Stimulated activated CD4-positive, alpha-beta T cell treated with anti-CD3 and anti-CD28 coated beads, Interleukin-15, amount 100 ng/mL, for 48 hours (primary cell): Measurements from ENCODE around the gene MRPS14.
"Not testable (repeated sequence)": the region's sequence is repeated elsewhere in the genome, so short reads cannot be mapped to it uniquely, and the experiment has no call there.

Source experiments
- DNase-seq, 2 donors: peaks; one replicate each; pipeline ENCODE4 v3.0.0-alpha.2; 2020; ENCODE audit warnings: low read depth in 2 of 2

MRPS14 gene

DNA sequence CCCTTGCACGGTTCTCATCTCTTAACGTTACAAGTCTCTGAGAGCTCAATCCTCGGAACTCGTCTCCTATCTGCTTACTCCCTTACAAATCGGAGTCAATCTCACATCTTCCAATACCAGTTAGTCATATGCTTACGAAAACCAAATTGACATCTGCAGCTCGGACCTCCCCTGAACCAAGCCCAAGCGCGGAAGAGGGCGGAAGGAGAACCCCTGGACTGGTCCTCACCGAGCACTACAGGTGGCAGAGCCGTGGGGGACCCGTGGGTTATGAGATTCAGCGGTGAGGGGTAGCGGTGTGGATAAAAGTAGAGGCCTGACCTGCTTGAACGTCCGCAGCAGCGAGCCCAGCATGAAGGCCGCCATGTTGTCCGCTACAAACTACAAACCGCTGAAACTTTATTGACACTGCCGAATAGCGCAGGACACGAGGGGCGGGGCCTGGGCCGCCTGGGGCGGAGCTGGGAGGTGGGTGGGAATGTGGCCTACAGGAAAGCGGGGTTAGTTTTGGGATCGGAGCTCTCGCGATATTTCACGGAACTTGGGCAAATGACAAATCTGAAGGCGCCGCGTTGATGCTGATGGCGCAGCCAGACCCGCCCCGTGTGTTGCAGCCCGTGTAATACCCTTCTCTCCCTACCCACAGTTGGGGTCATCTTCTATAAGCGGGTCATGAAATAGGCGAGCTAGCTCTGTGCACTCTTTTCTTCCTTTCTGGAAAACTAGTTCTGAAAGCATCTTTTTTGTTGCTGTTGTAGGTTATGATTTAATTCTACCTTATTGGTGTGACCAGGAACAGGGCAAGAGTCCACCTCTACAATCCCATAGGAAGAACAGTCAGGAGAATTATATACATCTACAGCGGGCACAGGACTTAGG, at the start of gene MRPS14:
TSS of gene MRPS14 (minus strand) at position 383 of the 879 bp plus-strand sequence. CDS start at position 366, 17 bp downstream.
- DNase-seq, result peak; percentile 97 to 99

DNA sequence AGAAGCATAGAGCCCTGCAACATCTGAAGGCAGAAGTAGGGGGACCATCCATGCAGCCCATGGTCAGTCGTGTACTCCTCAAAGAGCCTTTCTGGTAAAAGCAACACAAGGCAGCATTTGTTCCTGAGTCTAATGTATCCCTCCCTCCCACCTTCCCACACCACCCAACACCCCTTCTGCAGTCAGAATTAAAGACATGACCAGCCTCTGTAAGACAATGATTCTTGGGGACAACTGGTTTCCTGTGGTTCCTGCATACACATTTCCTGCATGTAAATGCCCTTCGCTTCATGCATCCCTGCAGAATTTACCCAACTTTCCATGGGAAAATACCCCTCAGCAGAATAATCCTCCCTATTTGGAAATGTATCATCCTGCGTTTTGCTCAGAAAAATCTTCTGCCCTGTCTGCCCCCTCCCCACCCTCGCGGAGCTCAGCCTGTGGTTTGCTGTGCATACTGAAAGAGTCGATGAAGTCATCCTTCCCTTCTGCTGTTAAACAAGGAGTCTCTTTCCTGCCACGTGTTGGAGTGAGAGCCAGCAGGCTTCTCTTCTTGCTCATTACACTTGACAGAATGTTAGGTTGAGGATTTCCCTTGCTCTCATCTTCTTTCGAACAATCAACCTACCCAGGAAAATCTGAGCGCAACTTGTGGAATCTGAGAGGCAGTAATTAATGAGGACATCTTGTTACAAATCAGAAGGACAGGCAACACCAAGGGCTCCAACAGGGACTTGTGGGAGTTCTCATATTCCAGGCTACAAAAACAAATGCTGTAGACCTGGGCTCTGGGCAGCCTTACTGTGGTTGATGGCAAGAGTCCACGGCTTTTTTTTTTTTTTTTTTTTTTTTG, 49.1 kb upstream of the MRPS14 start:
- DNase-seq, result peak; percentile 16 to 24

DNA sequence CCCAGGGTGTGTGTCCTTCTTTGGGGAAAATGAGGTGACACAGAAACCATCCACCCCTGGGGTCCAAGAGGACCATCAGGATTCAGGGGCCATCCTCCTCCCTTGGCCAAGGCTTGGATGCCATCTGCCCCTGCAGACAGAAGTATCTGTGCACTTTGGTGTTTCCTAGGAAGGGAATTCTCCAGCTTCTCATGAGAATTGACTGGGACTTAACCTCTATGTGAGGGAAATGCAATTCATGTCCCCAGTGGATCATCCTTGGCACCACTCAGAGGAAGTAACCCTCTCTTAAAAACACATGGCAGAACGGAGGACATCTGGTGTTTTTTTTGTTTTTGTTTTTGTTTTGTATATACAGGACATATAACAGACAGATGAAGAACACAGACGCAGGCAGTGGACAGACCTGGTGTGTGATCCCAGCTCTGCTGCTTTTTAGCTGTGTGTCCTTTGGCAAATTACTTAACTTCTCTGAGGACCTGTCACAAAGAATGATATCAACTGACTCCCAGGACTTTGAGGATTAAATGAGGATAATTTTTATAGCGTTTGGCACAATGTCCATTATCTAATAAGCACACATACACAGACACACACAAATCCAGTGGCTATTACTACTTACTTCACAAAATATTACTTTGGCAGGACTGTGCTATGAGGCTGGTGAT, 48.2 kb upstream of the MRPS14 start:
- no peak for DNase-seq

DNA sequence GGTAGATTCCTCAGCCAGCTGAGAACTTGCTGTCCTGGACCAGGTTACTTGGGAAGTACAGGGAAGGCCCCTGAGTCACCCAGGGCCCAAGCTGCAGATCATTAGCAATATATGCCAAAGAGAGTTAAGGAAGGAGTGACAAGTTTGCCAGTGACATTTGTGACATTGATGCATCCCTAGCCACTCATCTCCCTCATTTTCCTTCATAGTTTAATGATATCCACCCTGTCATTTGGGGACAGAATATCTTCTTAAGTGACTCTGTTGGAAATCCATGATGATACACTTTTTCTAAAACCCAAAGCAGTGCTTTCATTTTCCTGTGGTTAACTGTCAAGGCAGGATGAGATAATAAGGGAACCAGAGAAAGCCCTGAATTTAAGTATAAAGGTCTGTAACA, 47.6 kb upstream of the MRPS14 start:
- DNase-seq, result no peak

DNA sequence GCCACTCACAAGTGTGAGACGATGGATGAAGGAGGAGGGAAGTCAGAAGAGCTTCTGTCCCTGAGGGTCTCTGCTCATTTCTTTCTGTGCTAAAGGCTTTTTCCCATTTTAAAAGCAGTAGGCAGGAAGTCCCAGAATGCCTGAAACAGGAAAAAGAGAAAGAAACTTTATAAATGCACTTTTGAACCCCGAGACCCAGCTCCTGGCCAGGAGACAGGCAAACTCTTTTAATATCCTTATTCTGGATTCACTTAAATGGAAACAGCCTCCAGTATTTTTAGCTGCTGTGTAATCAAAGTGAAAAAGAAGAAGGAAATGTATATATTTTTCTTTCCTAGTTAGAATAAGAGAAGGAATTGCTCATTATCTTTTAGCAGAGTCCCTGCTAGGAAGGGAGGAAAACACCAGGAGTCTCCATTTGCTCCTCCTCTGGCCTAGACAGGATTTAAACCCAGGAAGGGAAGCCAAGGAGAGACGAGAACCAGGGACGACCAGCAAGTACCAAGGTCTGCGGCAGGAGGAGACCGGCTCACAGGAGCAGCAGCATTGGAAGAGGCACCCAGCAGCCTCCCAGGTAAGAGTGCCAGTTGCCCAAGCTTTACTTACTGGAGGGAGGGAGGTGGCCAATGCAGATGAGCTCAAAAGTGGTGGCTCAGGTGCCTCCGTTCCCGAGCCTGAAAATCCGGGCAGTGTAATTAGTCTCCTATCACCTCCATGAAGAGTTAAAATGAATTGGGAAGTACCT, 44.3 kb upstream of the MRPS14 start, which contains the start of gene TNN:
TSS of gene TNN (plus strand) at position 472 of the 745 bp plus-strand sequence. CDS start 9,586 bp downstream, outside the sequence.
- DNase-seq, result no peak

DNA sequence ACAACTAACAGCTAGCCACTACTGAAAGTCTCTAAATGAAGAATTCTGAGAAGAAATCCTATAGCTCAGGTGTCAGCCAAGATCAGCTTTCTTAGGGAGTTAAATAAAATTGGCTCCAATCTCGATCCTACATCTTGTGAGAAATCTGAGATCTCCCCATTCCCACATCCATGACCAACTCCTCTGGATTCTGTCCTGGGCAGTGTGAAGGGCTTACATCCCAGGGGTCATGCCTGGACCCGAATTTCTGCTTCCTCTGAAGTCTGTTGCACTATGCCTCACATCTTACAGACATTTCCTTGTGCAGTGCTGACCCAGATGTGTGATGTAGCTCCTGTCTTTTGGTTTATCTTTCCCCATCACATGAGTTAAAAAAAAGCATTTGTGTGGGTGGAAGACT, 39.6 kb upstream of the MRPS14 start:
- no peak for DNase-seq

DNA sequence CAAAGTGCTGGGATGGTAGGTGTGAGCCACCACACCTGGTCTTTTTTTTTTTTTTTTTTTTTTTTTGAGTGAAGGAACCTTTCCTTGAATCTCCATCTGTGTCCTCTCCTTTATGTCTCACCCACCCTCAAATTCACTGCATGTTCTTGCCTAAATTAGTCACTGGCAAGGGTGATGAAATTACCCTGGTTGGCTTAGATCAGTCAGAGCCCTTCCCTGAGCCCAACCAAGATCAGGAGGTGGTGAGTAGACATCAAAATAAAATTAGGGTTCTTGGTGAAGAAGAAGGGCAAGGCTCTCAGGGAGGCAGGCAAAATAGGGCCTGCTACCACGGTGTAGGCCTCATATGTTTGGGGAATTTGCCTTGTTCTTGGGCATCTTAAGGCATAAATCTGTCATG, 39.1 kb upstream of the MRPS14 start:
- DNase-seq, result no peak

DNA sequence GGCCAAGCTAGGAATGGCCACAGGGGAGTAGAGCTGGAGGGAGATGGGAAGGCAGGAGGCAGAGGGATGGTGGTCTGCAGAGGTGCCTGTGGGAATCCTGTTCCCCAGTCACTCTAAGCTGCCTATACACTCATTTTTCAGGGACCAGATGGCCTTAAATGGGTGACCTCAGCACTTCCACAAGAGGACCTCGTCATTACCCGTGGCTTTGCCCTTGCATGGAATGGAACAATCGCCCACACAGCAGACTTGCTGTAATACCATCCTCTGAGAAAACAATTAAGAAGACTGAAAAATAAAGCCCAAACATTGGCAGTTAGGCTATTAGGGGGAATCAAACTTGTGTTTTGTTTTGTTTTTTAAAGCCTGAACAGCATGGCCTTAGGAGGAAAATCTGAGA, 31.5 kb upstream of the MRPS14 start:
- DNase-seq, result no peak

DNA sequence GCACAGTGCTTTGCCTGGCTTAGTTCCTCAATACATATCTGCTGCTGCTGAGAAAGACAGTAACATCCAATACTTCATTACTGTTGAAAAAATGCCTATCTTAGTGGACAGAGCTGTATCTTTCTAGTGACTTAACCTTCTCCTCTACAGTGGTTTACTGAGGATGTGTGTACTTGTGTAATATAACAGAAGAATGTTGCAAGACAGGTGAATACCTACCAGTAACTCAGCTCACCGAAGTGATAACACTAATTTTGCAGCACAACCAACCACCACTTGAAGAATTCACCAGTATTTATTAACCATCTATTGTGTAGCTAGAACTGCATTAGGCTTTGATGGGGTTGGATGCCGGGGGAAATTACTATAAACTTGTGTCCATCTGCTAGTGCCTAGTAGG, 27.8 kb upstream of the MRPS14 start:
- no peak for DNase-seq

DNA sequence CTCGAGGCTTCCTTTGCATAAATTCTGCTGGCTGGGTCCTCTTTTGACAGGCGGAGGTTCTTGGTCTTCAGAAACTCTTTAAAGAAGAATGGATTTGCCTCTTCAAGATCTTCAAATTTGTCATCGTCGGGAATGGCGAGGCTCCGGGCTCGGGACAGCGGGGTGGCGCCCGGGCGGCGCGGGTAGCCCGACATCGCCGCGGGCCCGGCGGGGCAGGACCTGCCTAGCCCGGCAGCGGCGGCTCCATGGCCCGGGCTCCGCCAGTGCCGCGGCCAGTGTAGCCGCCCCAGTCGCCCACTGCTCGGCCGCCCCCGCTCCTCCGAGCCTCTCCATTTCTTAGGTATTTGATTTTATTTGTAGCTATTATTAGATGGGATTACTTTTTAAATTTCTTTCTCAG, 22.3 kb upstream of the MRPS14 start:
- DNase-seq, result no peak

DNA sequence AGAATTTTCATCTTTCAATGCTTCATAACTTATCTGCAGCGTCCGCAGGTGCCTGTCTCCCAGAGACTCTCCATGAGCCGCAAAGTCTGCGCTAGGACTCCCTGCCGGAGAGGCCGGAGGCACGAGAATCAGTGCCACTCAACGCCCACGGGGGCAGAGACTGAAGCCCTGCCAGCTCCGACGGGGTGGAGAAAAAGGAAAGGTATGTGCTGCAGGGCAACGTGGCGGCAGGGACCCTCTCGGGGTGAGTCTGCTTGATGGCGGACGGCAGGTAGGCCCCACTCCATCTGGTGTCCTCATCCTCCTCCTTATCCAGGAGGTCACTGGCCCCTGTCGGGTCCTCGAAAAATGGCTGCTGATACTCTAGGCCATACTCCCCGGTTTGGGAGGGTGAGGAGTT, 21.9 kb upstream of the MRPS14 start:
- DNase-seq, result no peak

DNA sequence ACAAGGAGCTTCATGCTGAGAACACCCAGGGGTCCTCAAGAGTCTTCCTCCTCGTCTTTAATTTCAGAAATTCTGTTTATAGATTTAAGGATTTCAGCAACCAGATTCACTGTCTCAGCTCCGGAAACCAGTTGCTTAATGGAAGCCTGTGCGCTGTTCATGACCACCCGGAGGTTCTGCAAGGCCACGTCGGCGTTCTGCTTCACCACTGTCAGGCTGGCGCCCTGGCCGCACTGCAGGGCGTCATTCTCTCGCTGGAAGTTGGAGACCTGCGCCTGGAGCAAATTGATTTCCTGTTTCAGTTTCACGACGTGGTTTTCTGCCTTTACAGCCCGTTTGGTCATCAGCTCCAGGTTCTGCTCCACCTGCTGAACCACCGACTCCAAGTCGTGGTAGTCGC, 21.4 kb upstream of the MRPS14 start:
- not testable (repeated sequence) for DNase-seq

DNA sequence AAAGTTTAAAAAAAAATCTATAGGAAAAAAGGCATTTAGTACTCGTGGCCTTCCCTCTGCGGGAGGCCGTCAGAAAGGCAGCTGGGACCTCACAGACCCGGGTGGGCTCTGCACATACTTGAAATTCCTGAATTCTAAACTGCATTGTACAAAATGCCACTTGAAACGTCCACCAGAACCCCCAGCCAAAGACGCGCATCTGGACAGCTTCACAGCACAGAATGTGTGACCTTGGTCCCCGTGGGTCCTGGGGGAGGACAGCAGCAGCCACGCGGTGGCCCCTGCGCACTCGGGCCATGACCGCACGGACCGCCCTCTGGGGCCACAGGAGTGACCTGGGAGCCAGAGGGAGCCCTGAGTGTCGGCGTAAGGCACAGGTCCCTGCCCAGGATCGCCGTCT, 20.6 kb upstream of the MRPS14 start:
- DNase-seq, result no peak

DNA sequence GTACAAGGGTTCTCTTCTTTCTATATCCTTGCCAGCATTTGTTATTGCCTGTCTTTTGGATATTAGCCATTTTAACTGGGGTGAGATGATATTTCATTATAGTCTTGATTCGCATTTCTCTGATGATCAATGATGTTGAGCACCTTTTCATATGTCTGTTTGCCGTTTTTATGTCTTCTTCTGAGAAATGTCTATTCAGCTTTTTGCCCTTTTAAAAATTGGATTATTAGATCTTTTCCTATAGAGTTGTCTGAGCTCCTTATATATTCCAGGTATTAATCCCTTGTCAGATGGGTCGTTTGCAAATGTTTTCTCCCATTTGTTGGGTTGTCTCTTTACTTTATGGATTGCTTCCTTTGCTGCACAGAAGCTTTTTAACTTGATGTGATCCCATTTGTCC, 19.4 kb upstream of the MRPS14 start:
- DNase-seq, result no peak

DNA sequence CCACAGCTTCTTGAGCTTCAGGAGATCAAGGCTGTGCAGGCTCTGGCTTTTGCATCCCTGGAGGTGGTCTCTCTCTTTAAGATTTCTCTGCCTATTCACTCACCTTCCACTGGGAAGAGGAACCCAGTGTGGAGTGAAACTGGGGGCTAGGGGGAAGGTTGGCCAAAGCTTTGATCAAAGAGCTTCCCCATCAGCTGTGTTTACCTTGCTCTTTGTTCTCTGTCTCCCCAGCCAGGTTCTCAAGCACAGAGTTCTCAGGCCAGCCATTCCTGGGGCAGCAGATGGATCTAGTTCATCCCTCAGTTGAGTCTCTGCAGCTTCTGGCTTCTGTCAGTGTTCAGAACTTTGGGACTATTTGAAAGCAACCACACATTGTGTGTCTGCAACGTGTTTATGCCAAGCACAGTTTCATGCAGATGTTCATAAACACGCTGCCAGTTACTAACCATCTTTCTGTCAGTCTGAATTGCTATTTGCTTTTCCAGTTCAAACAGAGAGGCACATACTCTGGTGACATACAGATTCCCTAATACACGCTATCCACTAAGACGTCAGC, 17.2 kb upstream of the MRPS14 start:
- DNase-seq, result no peak

DNA sequence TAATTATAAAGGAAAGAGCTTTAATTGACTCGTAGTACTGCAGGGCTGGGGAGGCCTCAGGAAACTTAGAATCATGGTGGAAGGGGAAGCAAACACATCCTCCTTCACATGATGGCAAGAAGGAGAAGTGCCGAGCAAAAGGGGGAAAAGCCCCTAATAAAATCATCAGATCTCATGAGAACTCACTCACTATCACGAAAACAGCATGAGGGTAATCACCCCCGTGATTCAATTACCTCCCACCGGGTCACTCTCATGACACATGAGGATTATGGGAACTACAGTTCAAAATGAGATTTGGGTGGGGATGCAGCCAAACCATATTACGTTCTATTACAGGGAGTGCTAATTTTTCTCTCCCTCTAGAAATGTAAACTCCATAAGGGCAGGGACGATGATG, 14.2 kb upstream of the MRPS14 start:
- DNase-seq, result no peak

DNA sequence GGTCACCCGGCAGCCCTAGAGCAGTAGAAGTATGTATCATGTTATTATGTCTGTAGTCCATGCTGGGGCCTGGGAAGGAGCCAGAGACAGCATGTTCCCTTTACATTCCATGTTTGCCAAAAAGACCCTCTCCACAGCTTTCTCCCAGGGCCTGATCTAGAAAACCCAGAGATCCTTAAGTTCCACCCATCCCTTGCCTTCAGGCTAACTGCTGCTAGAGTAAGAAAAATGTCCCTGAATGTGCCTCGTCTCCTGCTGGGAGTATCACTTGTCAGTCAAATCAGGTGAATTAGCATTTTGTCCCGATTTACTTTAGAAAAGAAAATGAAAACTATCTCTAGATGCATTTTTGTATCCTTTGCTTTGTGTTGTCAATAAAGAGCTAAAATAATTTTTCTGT, 13.3 kb upstream of the MRPS14 start:
- no peak for DNase-seq

DNA sequence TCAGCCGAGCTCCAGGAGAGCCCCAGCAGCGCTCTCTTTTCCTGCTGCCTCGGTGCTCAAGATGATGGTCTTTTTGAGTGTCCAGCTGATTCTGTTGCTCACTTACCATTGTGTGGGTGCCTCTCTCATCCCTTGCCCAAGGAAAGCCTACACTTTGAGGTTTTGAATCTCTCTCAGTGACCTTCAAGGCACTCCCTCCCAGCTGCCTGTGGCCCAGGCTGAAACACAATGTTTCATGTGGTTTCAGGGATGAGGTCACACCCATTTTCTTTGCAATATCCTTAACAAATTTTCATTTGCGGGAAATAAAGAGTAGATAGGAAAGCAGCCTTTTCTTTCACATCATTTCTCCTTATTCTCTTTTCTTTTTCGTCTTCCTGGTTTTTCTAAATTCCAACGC, 12.6 kb upstream of the MRPS14 start:
- no peak for DNase-seq

DNA sequence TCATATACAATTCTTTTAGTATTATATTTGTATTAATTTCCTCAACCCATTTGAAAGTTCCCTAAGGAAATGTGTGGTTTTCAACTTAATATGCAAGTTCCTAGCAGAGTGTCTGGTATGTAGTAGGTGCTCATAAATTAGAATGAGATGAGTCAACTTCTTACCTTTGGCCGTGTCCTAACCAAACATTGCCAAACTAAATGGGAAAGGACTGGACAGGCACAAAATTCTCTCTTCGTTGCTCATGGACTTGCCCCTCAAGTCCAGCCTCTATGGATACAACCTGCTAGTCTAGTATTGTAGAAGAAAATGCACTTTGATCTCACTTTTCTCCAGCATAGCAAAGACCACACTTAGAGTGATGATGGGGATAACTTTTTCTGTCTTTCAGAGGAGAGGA, 11.6 kb upstream of the MRPS14 start:
- no peak for DNase-seq

DNA sequence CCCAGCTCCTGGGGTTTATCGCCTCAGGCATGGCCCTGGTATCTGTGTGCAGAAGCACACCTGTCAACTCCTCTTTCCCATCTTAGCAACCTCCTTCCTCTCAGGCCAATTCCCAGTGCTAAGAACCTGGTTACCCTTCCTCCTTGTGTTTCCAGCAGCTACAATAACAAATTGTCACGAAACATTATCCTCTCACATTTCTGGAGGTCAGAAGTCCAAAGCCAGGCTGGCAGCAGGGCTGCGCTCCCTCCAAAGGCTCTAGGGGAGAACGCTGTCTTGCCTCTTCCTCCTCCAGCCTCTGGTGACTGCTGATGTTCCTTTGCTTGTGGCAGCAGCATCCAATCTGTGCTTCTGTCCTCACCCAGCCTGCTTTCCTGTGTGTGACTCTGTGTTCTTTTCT, 10.7 kb upstream of the MRPS14 start:
- no peak for DNase-seq

DNA sequence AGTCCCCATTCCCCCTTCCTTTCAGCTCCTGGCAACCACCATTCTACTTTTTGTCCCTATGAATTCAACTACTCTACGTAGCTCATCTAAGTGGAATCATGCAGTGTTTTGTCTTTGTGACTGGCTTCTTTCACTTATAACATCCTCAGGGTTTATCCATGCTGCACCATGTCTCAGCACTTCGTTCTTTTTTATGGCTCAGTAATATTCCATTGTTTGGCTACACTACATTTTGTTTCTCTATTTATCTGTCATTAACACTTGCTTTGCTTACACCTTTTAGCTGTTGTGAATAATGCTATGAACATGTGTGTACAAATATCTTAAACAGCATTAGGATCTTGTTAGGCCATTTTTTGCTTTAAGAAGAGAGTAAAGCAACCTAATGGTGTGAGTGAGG, 1.5 kb upstream of the MRPS14 start:
- no peak for DNase-seq
